Loucy (cell line): ENCODE results near the gene LCP1.
A peak's percentile ranks its signal among the peaks of the same experiment; 100 is the strongest.

ENCODE experiments used
- H2AFZ ChIP-seq: fragments of 200-600 bp; sonication (generic); 2 replicates; pipeline ENCODE4 v1.6.0; 2016; ENCODE audit warnings: antibody characterized with exemption, mild to moderate bottlenecking, low read length, moderate library complexity
- H3F3A ChIP-seq: fragments of 200-600 bp; 2 replicates; pipeline ENCODE4 v1.6.0; 2016; ENCODE audit warnings: antibody characterized with exemption, low read depth, mild to moderate bottlenecking
- H3K27me3 ChIP-seq: fragments of 200-600 bp; sonication (generic); 2 replicates; pipeline ENCODE4 v1.6.1; 2014; ENCODE audit warnings: low read length, mild to moderate bottlenecking; ENCODE audit not compliant: insufficient read depth, poor library complexity, severe bottlenecking
- H3K36me3 ChIP-seq: fragments of 200-600 bp; sonication (generic); 2 replicates; pipeline ENCODE4 v1.6.1; 2016; ENCODE audit warnings: low read length; ENCODE audit not compliant: insufficient read depth
- H3K4me1 ChIP-seq: fragments of 200-600 bp; sonication (generic); 2 replicates; pipeline ENCODE4 v1.5.1; 2014; ENCODE audit warnings: low read length, mild to moderate bottlenecking; ENCODE audit not compliant: insufficient read depth, poor library complexity, severe bottlenecking
- H3K4me2 ChIP-seq: fragments of 200-600 bp; sonication (generic); 2 replicates; pipeline ENCODE4 v1.6.0; 2014; ENCODE audit warnings: antibody characterized with exemption, low read length, low read depth, mild to moderate bottlenecking; ENCODE audit not compliant: poor library complexity, severe bottlenecking
- H3K4me3 ChIP-seq: fragments of 200-600 bp; sonication (generic); 2 replicates; pipeline ENCODE4 v1.5.1; 2014; ENCODE audit warnings: low read length, mild to moderate bottlenecking, mixed read lengths; ENCODE audit not compliant: poor library complexity, severe bottlenecking
- H3K79me2 ChIP-seq: fragments of 200-600 bp; sonication (generic); 2 replicates; pipeline ENCODE4 v1.6.1; 2014; ENCODE audit warnings: low read length; ENCODE audit not compliant: insufficient read depth
- H3K9ac ChIP-seq: fragments of 200-600 bp; sonication (generic); 2 replicates; pipeline ENCODE4 v1.6.0; 2014; ENCODE audit warnings: mild to moderate bottlenecking, low read depth, low read length, moderate library complexity; ENCODE audit not compliant: poor library complexity, severe bottlenecking
- H3K9me2 ChIP-seq: fragments of 200-600 bp; sonication (generic); replicated peaks from 2 replicates; pipeline ENCODE4 v1.6.1; 2016; ENCODE audit warnings: low read depth, low read length, mixed read lengths
- H3K9me3 ChIP-seq: fragments of 200-600 bp; sonication (generic); 2 replicates; pipeline ENCODE4 v1.6.1; 2014; ENCODE audit warnings: mild to moderate bottlenecking, antibody characterized with exemption, low read length, low read depth; ENCODE audit not compliant: insufficient read depth
- H4K20me1 ChIP-seq: fragments of 200-600 bp; sonication (generic); 2 replicates; pipeline ENCODE4 v1.6.0; 2014; ENCODE audit warnings: antibody characterized with exemption, low read length, mild to moderate bottlenecking; ENCODE audit not compliant: insufficient read depth, poor library complexity, severe bottlenecking
- CTCF ChIP-seq: fragments of 200-600 bp; sonication (generic); conservative IDR thresholded peaks from 2 replicates; pipeline ENCODE4 v1.5.1; 2014; ENCODE audit warnings: mild to moderate bottlenecking, antibody characterized with exemption, low read length
- EZH2phosphoT487 ChIP-seq: fragments of 200-600 bp; IDR thresholded peaks from 2 replicates; pipeline ENCODE4 v1.6.1; 2018; ENCODE audit warnings: antibody characterized with exemption, mild to moderate bottlenecking, moderate library complexity, borderline replicate concordance

The LCP1 gene

GRCh38 chr13:46121033-46121432 lies 60.9 kb downstream of the LCP1 start:
- Histone ChIP-seq H3K79me2 (0 out of 2 replicates have a peak, but pooled peaks cover 4% of the 10 kb centered on the region), H3K4me3 (no peak overlapping the region), H2AFZ (0 out of 2 replicates have a peak overlapping the region, but pooled peaks have one; percentile 15), H3K27me3 (no peaks in the 10 kb centered on the region), H3K36me3 (peaks cover under 1% of the 10 kb centered on the region; the same call in 1 of the 2 replicates), H3F3A (peaks cover 12% of the 10 kb centered on the region), H4K20me1 (no peaks in the 10 kb centered on the region), H3K9me2 (no peaks in the 10 kb centered on the region), H3K4me1 (peaks cover 69% of the 10 kb centered on the region), H3K9me3 (peaks cover 8% of the 10 kb centered on the region; the same call in 1 of the 2 replicates), H3K4me2 (no peak overlapping the region), H3K9ac (no peak overlapping the region)
- TF ChIP-seq EZH2phosphoT487 (no peak), CTCF (no peak)

- H4K20me1 ChIP-seq: no peaks in the 10 kb centered on the region
- no peaks in the 10 kb centered on the region for H3K36me3 ChIP-seq
- no peak overlapping the region for H3K9ac ChIP-seq
- no peak overlapping the region for H3K4me3 ChIP-seq
- no peaks in the 10 kb centered on the region for H3K9me2 ChIP-seq
- H3K4me2 ChIP-seq: no peak overlapping the region
- H3K27me3 ChIP-seq: no peaks in the 10 kb centered on the region
- no peak overlapping the region for H2AFZ ChIP-seq
- H3F3A ChIP-seq: peaks cover 5% of the 10 kb centered on the region
- 0 out of 2 replicates have a peak, but pooled peaks cover 4% of the 10 kb centered on the region for H3K79me2 ChIP-seq
- TF ChIP-seq CTCF: no peak
- no peak for TF ChIP-seq EZH2phosphoT487
- peaks cover 62% of the 10 kb centered on the region for H3K4me1 ChIP-seq
- peaks cover 8% of the 10 kb centered on the region; the same call in 1 of the 2 replicates for H3K9me3 ChIP-seq
Observed at GRCh38 chr13:46119883-46120614, 61.9 kb downstream of the LCP1 start.

GRCh38 chr13:46116653-46117502 lies 65.1 kb downstream of the LCP1 start:
- no peaks in the 10 kb centered on the region for H3K27me3 ChIP-seq
- no peaks in the 10 kb centered on the region for H4K20me1 ChIP-seq
- TF ChIP-seq CTCF: no peak
- no peak for TF ChIP-seq EZH2phosphoT487
- peaks cover 38% of the 10 kb centered on the region for H3K4me1 ChIP-seq
- H2AFZ ChIP-seq: no peak overlapping the region
- H3K36me3 ChIP-seq: no peaks in the 10 kb centered on the region
- H3K79me2 ChIP-seq: no peaks in the 10 kb centered on the region
- H3F3A ChIP-seq: no peaks in the 10 kb centered on the region
- H3K4me3 ChIP-seq: no peak overlapping the region
- H3K9me3 ChIP-seq: peaks cover 8% of the 10 kb centered on the region; the same call in 1 of the 2 replicates
- no peaks in the 10 kb centered on the region for H3K9me2 ChIP-seq
- H3K4me2 ChIP-seq: no peak overlapping the region
- H3K9ac ChIP-seq: no peak overlapping the region
